ENCODE results near the gene AIM2. TPM values are rescaled to one million over a fixed set of nuclear protein-coding genes. Genes with fewer than 3 reads are reported as not detected.

The AIM2 gene
- total RNA-seq, 1 donor from 2014 or later = 5.3 TPM

GRCh38 chr1:159025043-159025442, 51.5 kb downstream of the AIM2 start:
- TF ChIP-seq, protein P1, sequence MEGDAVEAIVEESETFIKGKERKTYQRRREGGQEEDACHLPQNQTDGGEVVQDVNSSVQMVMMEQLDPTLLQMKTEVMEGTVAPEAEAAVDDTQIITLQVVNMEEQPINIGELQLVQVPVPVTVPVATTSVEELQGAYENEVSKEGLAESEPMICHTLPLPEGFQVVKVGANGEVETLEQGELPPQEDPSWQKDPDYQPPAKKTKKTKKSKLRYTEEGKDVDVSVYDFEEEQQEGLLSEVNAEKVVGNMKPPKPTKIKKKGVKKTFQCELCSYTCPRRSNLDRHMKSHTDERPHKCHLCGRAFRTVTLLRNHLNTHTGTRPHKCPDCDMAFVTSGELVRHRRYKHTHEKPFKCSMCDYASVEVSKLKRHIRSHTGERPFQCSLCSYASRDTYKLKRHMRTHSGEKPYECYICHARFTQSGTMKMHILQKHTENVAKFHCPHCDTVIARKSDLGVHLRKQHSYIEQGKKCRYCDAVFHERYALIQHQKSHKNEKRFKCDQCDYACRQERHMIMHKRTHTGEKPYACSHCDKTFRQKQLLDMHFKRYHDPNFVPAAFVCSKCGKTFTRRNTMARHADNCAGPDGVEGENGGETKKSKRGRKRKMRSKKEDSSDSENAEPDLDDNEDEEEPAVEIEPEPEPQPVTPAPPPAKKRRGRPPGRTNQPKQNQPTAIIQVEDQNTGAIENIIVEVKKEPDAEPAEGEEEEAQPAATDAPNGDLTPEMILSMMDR (IDR thresholded peaks at IDR 0.05; ENCODE audit: partially characterized antibody, unreplicated experiment) = no peak
- no peaks in the 10 kb centered on the region for H3K4me1 Mint-ChIP-seq (ENCODE audit: low read depth, unreplicated experiment)
- peaks cover 2% of the 10 kb centered on the region for H3K9me3 Mint-ChIP-seq (ENCODE audit: unreplicated experiment)
- no peak for DNase-seq
- no peak overlapping the region for H3K27ac Mint-ChIP-seq (ENCODE audit: unreplicated experiment)
- no peak overlapping the region for H3K4me3 Mint-ChIP-seq (ENCODE audit: unreplicated experiment)
- H3K36me3 Mint-ChIP-seq (ENCODE audit: unreplicated experiment) = peaks cover 2% of the 10 kb centered on the region
- H3K27me3 Mint-ChIP-seq (ENCODE audit: unreplicated experiment) = peaks cover 2% of the 10 kb centered on the region

DNA sequence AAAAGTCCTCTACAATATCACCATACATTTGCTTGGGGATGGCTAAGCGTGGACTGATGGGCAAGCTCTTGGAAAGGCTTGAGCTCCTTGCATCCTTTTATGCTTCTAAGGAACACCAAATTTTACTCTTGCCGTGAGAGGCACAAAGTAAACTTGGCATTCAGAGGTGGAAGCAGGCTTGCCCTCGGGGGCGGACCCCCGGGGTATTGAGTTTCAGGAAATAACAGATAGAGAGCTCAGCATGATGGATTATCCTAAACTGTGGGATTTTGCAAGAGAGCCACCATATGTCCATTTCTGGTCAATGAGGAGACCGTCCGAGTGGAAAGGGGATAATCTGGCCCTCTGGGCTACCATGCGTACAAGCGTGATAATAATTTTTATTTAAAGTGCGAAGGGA, 52.8 kb downstream of the AIM2 start:
- Mint-ChIP-seq H3K36me3 (ENCODE audit: unreplicated experiment) (no peaks in the 10 kb centered on the region), H3K27me3 (ENCODE audit: unreplicated experiment) (peaks cover 2% of the 10 kb centered on the region), H3K27ac (ENCODE audit: unreplicated experiment) (no peak overlapping the region), H3K4me1 (ENCODE audit: low read depth, unreplicated experiment) (no peaks in the 10 kb centered on the region), H3K4me3 (ENCODE audit: unreplicated experiment) (no peak overlapping the region), H3K9me3 (ENCODE audit: unreplicated experiment) (peaks cover 2% of the 10 kb centered on the region)
- no peak for DNase-seq
- TF ChIP-seq, protein P1 (IDR thresholded peaks at IDR 0.05; ENCODE audit: partially characterized antibody, unreplicated experiment) = no peak

DNA sequence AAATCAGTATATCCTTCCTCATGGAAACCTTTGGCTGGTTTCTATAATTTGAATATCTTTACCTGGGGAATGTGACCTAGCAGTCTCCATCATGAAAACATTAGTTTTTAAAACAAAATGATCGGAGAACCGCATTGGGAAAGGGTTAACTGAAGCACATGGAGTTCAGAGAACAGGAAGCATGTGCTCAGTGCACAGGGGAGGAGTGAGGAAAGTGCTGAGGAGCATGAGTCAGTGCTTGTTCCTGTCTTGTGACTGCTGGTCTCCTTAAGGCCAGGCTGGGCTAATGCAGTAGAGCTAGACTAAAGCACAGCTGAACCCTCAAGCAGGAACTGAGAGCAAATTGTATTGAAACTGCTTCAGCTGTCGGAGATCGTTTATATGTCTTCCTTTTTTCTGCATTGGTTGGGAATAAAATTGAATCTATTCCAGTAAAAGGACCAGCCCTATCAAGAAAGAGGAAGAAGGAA, 61.1 kb downstream of the AIM2 start:
- no peaks in the 10 kb centered on the region for H3K4me1 Mint-ChIP-seq (ENCODE audit: low read depth, unreplicated experiment)
- no peak overlapping the region for H3K27ac Mint-ChIP-seq (ENCODE audit: unreplicated experiment)
- H3K9me3 Mint-ChIP-seq (ENCODE audit: unreplicated experiment) = no peaks in the 10 kb centered on the region
- DNase-seq = no peak
- TF ChIP-seq, protein P1 (IDR thresholded peaks at IDR 0.05; ENCODE audit: partially characterized antibody, unreplicated experiment) = no peak
- H3K4me3 Mint-ChIP-seq (ENCODE audit: unreplicated experiment) = no peak overlapping the region
- H3K36me3 Mint-ChIP-seq (ENCODE audit: unreplicated experiment) = no peaks in the 10 kb centered on the region
- H3K27me3 Mint-ChIP-seq (ENCODE audit: unreplicated experiment) = no peaks in the 10 kb centered on the region

GRCh38 chr1:159014851-159015250, 61.7 kb downstream of the AIM2 start:
- TF ChIP-seq, protein P1 (IDR thresholded peaks at IDR 0.05; ENCODE audit: partially characterized antibody, unreplicated experiment) = no peak
- Mint-ChIP-seq H3K4me1 (ENCODE audit: low read depth, unreplicated experiment) (no peaks in the 10 kb centered on the region), H3K27ac (ENCODE audit: unreplicated experiment) (no peak overlapping the region), H3K4me3 (ENCODE audit: unreplicated experiment) (no peak overlapping the region), H3K27me3 (ENCODE audit: unreplicated experiment) (no peaks in the 10 kb centered on the region), H3K36me3 (ENCODE audit: unreplicated experiment) (no peaks in the 10 kb centered on the region), H3K9me3 (ENCODE audit: unreplicated experiment) (no peaks in the 10 kb centered on the region)
- DNase-seq = no peak

DNA sequence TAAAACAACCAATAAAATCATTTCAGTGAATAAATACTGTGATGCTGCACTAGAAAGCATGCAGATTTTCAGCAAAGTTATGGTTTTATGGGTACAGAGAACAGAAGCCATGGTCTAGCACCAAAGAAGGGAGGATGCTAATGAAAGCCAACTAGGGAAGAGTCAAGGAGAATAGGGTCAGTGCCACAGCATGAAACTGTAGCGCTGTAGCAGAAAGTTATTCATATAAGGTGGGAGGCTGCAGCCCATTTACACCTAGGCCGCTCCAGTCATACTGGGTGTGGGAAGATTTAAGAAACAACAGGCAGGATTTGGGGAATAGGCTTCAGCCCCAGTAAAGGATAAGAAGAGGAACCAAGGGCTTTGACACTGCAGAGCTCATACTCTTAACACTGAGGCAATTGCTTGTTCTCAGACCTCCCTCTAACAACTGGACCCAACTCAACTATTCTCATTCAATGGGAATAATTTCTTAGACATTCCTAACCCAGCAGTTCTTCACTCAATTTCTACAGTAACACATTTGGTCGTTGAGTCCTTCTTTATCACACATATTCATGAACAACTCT, 62.5 kb downstream of the AIM2 start:
- no peaks in the 10 kb centered on the region for H3K27me3 Mint-ChIP-seq (ENCODE audit: unreplicated experiment)
- TF ChIP-seq, protein P1 (IDR thresholded peaks at IDR 0.05; ENCODE audit: partially characterized antibody, unreplicated experiment) = no peak
- H3K4me3 Mint-ChIP-seq (ENCODE audit: unreplicated experiment) = no peak overlapping the region
- no peak for DNase-seq
- H3K9me3 Mint-ChIP-seq (ENCODE audit: unreplicated experiment) = no peaks in the 10 kb centered on the region
- no peaks in the 10 kb centered on the region for H3K36me3 Mint-ChIP-seq (ENCODE audit: unreplicated experiment)
- no peak overlapping the region for H3K27ac Mint-ChIP-seq (ENCODE audit: unreplicated experiment)
- no peaks in the 10 kb centered on the region for H3K4me1 Mint-ChIP-seq (ENCODE audit: low read depth, unreplicated experiment)

Measured in glutamatergic neuron (in vitro differentiated cells).